Non-pigmented ciliary epithelial cell (primary cell): ENCODE data around the gene KLHL29.

Source experiments
- DNase-seq: peaks from one replicate; pipeline ENCODE4 v3.0.0-alpha.2; 2010; ENCODE audit warnings: low read depth

Gene KLHL29

DNA sequence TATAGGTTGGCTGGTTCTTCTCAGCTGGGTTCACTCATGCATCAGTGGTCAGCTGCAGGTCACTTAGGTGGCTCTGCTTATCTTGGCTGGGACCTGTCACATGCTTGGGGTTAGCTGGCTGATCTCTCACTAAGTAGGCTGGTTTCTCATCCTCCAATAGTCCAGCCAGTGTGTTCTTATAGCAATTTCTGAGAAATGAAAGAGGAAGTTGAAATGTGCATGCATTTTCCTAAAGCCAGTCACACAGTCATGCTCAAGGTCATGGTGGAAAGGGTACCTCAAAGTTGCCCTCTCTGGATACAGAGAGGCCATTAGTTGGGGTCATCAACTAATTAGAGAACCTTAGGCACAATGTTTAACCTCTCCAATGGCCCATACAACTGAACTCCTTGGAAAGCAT, 64.4 kb downstream of the KLHL29 start:
- no peak for DNase-seq

DNA sequence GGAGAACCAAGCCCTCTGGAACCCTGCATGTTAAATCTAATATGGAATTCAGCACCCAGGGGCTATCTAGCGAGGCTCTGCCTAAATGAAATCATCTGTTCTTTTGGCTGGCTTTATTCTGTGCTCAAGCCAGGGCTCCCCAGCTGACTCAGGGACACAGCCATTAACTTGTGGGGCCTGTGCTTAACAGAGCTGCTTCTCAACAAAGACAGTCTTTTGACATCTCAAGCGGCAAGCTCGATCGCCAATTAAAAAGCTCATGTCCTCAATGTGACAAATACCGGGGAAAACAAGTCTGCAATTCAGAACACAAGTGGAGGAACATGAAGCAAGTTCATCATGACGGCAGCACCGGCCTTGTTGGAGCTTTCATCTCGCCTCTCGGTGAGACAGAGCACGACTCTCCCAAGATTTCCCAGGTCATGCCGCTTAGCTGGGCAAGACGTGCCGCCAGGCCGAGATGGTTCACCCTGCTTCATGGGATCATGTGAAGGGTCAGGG, 64.9 kb downstream of the KLHL29 start:
- DNase-seq = no peak

DNA sequence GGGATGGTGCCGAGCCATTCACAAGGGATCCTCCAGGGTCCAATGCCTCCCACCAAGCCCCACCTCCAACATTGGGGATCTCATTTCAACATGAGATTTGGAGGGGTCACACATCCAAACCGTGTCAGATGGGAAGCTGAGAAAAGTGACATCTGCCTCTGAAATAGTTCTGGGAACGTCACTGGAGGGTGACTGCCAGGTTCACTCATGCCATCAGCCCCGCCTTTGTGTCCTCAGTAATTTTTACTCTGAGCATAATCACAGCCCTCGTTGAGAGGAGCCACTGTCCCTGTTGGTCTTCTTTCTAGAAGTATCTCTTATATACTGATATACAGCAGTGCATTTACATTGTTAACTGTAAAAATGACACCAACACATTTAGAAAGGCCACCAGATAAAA, 67.4 kb downstream of the KLHL29 start:
- DNase-seq = no peak

DNA sequence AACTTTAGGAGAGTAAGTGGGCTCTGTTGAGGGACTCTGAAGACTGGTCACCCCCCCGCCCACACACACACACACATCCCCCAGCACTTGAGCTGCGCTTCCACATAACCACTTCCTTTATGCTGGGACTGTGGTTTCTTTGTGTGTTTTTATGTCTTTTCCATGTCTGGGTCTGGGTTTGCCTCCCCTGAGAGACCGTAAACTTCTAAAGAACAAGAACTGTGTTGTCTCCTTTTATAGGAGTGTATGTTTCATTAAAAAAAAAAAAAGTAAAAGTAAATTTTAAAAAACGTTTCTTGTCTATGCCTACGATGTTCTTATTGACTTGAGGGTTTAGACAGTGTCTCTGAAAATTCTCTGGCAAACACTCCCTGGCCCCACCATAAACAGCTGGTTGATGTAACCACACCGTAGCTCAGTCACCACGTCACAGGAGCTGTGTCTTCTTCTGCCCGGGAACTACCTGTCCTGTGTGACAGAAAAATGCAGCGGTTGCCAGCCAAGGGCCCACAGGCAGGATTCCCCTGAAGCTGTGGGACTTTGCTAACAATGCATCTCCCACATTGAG, 68.0 kb downstream of the KLHL29 start:
- no peak for DNase-seq

DNA sequence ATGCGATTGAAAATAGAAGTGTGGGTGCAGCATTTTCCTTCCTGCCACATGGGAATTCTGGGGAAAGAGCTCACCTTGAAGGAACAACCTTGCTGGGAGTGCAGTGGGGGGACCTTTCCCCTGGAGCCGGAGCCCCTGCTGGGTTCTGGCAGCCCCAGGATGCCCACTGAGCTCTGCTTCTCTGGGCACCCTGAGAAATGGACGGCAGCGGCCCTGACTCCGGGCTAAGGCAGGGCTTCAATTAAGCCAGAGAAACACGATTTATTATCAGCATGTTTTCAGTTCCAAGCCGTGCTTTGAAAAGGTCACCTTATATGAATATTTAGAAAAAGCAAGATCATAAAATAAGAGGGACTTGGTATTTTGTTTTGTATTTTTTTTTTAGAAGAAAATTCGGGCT, 68.5 kb downstream of the KLHL29 start:
- no peak for DNase-seq

DNA sequence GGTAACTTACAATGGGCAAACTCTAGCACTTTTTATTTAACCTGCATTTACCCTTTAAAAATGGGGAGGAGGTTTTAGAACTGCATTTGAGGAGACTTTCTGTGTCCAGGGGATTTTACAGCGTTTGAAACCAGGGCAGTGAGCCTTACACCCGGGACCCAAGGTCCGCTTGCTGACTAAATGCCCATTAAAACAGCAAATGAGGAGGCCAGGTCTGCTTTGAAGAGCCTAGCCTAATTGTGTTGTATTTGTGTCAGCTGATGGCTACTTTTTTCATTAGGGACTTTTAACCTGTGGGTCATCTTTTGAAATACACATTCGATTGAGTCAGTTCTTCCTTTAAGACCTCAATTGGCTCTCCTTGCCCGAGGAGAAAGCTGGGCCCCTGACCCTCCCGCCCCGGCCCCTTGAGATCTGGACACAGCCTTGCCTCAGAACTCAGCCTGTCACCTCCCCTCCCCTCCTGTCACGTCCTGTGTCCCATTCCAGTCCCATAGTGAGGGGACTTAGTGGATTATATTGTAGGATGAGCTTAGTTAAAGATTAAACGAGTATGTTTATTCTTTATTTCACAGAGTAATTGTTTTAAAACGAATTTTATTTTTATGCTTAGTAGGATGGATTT, 69.0 kb downstream of the KLHL29 start:
- no peak for DNase-seq

DNA sequence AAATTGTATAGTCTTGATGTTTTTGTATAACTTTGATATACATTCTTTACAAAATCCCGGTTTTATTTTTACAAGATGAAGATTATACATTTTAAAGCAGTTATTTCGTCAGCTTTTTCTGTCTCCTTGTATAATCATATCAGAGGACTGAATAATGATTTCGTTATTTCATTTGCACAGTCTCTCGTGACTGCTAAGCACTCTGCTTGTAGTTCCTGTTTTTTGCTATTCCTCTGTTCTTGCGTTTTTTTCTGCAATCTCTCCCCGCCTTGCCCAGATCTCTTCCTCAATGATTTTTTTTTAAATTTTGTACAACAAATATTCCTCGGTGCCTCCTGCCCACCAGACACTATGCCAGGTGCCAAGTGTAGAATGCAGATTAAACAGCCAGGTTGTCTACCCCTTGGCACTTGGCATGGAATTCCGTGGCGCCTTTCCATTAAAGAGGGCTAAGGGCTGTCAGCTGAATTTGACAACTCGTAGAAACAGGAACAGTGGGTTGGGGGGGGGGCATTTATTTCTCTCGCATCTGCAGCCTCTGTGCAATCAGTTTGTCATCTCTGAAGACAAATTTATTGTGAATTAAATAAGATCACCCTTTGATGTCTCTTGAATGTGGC, 69.6 kb downstream of the KLHL29 start:
- no peak for DNase-seq

DNA sequence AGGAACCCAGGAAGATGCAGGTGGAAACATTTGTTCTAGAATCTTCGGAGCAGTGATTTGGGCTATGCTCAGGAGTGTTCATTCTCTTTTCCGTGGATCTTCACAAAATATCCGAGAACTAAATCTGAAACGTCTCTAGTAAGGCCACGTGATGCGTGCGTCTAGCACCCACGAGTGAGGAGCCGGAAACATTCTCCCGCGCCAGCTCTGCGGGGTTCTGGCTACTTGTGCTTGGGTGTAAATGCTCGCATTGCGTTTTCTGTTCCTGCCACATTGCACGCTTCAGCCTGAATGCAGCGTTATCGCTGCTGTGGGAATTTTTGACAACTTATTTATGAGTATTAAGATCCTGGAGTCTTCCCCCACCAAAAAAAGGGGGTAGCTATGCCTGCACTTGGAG, 71.4 kb downstream of the KLHL29 start:
- DNase-seq = no peak

DNA sequence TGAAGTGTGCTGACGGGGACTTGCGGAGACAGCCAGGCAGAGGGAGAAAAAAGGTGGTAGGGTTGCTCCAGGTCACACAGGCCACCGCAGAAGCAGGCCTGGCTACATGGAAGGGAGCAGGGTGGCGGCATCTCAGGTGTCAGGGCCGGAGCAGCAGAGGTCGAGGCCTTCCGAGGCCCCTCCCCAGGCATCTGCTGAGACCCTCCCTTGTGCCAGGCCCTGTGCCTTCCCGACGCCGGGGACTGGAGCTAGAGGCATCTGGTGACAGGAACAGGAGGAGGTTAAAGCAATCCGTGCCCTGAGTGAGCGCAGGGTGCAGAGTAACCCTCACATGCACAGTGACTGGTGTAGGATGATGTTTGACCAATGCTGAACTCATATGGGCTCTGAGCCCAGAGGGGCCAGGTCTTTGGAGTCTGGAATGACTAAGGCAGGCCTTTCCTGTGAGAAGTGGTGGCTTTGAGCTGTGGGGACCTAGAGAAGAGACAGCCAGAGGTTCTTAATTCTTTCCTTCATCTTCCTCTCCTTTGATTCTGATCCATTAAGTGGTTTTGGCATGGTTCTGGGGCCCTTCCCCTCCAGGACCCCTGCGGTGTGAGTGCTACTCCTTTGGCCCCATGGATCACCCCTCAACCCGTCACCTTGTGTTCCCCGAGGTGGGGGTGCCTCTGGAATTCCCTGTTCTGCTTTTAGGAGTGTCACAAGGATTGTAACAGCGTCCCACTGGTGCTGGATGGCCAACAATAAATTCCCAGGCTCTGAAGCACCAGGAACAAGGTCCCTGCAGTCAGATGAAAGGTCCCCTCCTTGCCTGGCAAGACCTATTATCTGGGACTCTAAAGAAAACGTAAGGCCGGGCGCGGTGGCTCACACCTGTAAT, 72.1 kb downstream of the KLHL29 start:
- DNase-seq = no peak

DNA sequence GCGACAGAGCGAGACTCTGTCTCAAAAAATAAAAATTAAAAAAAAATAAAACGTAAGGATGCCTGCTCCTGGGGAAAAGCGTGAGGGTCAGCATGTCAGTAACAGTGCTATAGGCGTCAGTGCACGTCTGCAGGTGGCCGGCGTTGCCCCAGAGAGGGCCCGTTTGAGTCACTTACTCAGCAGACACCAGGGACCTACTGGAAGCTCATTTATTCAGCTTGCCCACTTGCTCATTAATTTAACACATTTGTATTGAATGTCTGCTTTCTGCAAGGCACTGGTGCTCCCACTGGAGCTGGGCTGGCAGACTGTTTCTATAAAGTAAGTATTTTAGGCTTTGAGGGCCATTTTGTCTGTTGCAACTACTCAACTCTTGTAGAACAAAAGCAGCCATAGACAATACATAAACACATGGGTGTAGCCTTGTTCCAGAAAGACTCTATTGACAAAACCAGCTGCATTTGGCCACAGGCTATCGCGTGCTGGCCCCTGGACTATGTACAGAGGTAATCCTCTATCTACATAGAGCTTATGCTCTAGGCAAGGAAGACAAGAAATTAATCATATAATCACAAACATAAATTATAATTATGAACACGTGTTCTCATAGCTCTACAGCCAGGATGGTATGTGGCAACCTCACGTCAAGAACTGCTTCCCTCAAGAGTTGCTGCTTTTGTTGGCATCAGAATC, 73.2 kb downstream of the KLHL29 start:
- no peak for DNase-seq

DNA sequence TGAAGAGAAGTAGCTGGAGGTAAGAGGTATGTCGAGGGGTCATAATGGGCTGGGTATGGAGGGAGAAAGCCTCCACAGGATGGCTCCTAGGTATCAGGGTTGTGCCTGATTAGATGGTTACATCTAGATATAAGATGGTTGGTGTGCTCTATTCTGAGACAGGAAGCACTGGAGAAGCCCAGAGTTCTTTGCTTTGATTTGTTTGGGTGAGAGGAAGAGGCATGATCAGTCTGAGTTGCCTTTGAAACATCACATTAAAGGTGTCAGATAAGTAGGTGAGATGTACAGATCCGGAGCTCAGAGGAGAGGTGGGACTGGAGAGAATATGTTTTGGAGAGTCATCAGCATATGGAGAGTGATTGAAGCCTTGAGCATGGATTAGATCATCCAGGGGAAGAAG, 74.1 kb downstream of the KLHL29 start:
- DNase-seq = no peak

DNA sequence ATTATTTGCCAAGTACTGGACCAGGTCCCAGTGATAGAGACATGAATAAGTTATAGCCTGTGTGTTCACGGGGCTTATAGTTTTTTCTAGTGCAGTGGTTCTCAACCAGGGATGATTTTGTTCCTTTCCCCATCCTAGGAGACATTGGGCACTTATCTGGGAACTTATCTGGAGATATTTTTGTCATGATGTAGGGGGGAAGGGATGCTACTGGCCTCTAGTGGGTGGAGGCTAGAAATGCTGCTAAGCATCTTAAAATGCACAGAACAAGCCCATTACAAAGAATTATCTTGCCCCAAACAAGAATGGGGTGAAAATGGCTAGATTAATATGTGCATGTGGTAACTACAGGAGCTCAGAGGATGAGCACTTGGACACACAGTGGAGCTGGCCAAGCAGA, 75.2 kb downstream of the KLHL29 start:
- no peak for DNase-seq

DNA sequence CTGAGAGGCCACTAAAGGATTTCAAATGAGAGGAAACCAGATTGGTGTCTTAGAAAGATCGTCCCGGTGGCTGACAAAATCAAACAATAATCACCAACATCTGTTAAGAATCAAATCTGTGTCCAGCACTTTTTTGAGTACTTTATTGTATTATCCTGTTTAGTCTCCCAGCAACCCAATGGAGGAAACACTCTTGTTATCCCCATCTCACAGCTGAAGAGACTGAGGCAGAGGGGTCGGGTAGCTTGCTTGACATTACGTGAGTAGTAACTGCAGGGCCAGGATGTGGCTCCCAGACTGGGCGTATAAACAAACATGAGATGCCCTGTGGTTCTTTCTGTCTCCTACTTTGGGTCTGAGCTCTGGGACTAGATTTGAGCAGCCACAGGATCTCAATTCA, 76.0 kb downstream of the KLHL29 start:
- DNase-seq = no peak

DNA sequence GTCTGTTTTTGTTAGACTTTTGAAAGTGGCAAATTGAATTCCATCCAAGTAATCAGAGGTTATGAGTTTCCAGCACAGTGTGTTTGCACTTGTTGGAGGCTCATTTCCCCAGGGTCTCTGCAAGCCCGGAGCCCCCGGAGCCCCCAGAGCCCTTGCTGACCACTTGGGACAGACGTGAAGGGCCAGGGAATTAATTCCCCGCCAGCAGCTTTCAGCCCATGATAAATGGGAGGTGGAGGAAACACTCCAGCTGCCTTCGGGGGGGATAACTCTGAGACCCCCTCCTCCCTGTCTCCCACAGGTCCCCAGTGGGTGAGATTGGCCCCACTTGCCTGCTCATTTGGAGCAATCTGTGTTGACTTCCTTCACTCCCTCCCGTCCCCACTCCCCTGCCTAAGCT, 79.2 kb downstream of the KLHL29 start:
- DNase-seq = no peak

DNA sequence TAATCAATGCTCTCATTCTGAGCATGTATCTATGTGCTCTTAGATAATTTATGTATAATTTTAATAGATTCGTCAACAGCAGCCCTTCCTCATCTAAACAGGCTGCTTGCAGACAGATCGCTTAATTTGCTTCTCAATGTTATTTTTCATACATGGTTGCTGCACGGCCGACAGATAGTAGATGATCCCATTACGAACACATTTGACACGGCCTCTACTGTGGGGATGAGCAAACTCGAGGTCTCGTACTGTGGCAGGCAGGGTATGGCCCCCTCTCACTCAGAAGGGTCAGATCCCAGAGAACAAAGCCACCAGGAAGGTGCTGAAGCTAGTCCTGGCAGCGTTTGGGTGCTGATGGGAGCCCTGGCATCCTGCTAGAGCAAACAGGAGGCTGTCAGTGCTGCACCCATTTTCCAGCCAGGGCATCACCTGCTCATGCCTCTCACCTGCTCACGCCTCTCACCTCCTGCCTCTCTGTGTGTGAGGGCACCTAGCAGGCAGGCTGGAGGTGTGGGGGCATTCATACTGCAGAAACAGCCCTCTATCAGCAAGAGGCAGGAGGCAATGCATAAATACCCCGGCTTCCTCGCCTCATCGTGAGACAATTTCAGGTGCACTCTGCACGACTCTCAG, 80.0 kb downstream of the KLHL29 start:
- no peak for DNase-seq

DNA sequence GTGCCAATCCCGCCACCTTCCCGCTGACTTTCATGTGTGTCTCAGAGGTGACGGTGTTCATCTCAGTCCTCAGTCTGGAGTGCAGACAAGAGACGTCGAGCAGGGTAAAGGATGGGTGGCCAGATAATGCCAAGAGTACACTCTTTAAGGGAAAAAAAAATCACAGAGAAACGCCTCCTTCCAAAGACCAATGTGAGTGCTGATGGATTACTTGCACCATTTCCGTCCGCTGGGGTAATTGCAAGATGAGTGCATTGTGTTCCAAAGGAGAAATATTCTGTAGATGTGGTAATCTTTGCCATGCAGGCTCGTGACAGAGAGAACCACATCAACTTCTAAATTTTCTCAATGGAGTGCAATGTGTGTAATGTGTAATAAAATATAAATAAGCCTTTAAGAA, 81.0 kb downstream of the KLHL29 start:
- no peak for DNase-seq

DNA sequence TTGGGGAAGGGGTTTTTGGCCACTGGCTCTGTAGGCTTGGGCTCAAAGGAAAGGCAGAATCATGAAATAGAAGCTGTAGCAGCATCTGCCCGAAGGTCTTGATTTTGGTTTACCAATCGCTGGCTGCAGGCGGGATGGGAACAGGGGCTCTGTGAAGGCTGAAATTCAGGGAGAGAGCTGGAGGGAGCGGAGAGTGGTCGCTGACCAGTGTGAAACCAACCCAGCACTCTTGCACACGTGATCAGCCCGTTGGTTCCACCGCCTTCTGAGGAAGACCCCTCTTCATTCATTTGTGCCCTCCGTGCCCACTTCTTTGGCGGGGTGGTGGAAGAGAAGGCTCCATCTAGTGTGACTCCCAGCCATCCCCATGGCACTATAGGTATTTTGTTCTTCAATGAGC, 82.6 kb downstream of the KLHL29 start:
- DNase-seq = no peak

DNA sequence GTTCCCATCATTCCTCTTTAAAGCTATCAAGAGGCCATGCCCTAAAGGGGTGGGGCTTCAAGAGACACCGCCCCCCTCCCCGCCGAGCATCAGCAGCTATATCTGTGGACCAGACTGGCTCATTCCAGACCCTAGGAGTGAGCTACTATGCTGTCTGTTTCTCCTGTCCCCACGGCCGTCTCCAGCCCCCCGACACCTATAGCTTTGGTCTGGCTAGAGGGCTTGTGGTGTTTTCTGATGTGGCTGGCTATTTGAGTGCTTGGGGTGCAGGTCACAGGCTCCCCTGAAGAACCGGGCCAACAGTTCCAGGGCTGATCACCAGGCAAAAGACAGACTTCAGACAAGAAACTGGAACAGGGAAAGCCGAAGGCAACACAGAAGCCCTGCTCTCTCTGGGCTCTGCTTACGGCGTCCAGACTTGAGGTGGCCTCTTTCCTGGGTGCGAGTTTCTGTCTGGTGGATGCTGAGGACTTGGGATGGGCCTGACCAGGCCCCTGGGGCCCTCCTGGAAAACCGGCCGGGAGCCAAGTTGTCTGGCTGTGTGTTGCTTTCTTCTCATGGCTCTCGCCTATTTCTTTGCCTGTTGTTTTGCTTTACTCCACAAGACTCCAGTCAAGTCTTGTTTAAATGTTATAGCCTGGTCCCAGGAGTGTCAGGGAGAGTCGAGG, 83.6 kb downstream of the KLHL29 start:
- no peak for DNase-seq

DNA sequence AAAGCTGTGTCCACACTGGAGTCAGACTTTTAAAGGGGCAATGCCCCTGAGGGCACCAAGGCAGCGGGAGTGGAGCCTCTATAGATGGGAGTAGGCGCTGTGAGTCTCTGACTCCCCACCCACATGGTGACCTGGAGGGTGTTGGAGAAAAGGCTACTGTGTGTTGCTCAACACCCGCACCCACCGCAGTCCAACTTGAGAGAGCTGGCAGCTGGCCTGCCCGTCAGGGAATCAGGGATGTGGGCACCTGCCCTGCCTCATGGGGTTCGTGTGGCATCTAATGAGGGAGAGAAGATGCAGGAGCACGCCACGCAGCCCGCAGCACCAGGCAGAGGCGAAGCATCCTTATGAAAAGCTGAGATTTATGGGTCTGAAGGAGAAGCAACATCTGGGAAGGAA, 84.2 kb downstream of the KLHL29 start:
- DNase-seq = no peak

DNA sequence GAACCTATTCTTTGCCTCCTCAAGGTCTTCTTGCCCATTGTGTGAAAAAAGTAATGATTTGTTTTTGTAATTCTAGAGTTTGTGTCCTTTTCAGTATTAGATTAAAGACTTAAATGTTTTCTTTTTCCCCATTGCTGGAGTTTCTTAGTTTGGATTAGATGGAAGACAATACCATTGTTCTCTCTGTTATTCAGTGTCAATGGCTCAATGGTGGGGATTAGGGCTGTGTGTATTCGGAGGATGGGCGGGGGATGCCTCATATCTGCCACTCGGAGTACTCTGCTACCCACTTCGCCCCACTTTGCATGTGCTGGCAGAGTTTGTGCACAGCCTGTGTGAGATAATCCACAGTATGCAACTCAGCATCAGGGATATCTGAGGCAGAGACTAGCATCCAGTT, 90.1 kb downstream of the KLHL29 start:
- no peak for DNase-seq

DNA sequence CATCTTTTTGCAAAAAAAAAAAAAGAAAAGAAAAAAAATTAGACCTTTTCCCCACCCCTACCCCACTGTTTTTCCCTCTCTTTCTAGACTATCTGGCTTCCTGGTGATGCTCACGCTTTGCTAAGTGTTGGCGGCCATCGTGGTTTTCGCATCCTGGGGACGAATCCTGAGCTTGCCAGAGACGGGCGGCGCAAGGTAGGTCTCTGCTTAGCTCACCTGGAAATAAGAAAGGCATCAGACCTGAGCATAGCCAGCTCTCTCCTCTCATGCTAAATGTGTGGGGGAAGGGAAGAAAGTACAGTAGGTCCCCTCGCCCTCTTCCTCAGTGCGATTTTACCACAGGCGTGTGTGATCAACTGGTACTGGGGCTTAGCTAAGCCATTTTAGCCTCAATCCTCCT, 90.5 kb downstream of the KLHL29 start:
- DNase-seq = no peak
